ENCODE data around the gene PPRC1.
A peak's percentile ranks its signal among the peaks of the same experiment; 100 is the strongest.

PPRC1 gene

GRCh38 chr10:102113956-102114857, 18.6 kb upstream of the PPRC1 start:
- Histone ChIP-seq H3K4me3 (ENCODE audit: insufficient read depth, low read length, poor library complexity, severe bottlenecking) (peak overlapping the region; percentile 67), H3K36me3 (ENCODE audit: low read length) (no peaks in the 10 kb centered on the region), H2AFZ (ENCODE audit: low read depth, low read length, severe bottlenecking) (no peak overlapping the region), H3K27me3 (ENCODE audit: low read length) (no peaks in the 10 kb centered on the region), H4K20me1 (ENCODE audit: low read depth, low read length) (no peaks in the 10 kb centered on the region; the same call in 1 of the 2 replicates), H3K9me3 (ENCODE audit: insufficient read depth, low read length) (no peaks in the 10 kb centered on the region), H3K9me2 (replicated peaks; ENCODE audit: insufficient read depth, low read length) (no peaks in the 10 kb centered on the region), H3K9ac (ENCODE audit: low read length) (peak overlapping the region; percentile 77), H3F3A (ENCODE audit: insufficient read depth) (peaks cover 34% of the 10 kb centered on the region), H3K27ac (ENCODE audit: low read depth, low read length) (0 out of 2 replicates have a peak overlapping the region, but pooled peaks have one; percentile 12), H3K4me2 (ENCODE audit: low read depth, low read length, poor library complexity, severe bottlenecking) (peak overlapping the region; percentile 93), H3K79me2 (ENCODE audit: insufficient read depth, low read length) (peaks cover 62% of the 10 kb centered on the region)
- TF ChIP-seq CTCF (IDR thresholded peaks at IDR 0.05; ENCODE audit: insufficient read depth, low read length, poor library complexity, severe bottlenecking) (no peak), EZH2phosphoT487 (conservative IDR thresholded peaks at IDR 0.05; ENCODE audit: low read length) (no peak)

GRCh38 chr10:102114861-102115618, 17.8 kb upstream of the PPRC1 start:
- Histone ChIP-seq H4K20me1 (ENCODE audit: low read depth, low read length) (no peaks in the 10 kb centered on the region; the same call in 1 of the 2 replicates), H2AFZ (ENCODE audit: low read depth, low read length, severe bottlenecking) (no peak overlapping the region), H3K9ac (ENCODE audit: low read length) (peak overlapping the region; percentile 77), H3K36me3 (ENCODE audit: low read length) (no peaks in the 10 kb centered on the region), H3K4me2 (ENCODE audit: low read depth, low read length, poor library complexity, severe bottlenecking) (peak overlapping the region; percentile 55), H3K79me2 (ENCODE audit: insufficient read depth, low read length) (peaks cover 70% of the 10 kb centered on the region), H3K9me3 (ENCODE audit: insufficient read depth, low read length) (no peaks in the 10 kb centered on the region), H3K9me2 (replicated peaks; ENCODE audit: insufficient read depth, low read length) (no peaks in the 10 kb centered on the region), H3K27me3 (ENCODE audit: low read length) (no peaks in the 10 kb centered on the region), H3K4me3 (ENCODE audit: insufficient read depth, low read length, poor library complexity, severe bottlenecking) (peak overlapping the region; percentile 67), H3F3A (ENCODE audit: insufficient read depth) (peaks cover 39% of the 10 kb centered on the region), H3K27ac (ENCODE audit: low read depth, low read length) (peak overlapping the region; percentile 47)
- TF ChIP-seq CTCF (IDR thresholded peaks at IDR 0.05; ENCODE audit: insufficient read depth, low read length, poor library complexity, severe bottlenecking): no peak
- no peak for TF ChIP-seq EZH2phosphoT487 (conservative IDR thresholded peaks at IDR 0.05; ENCODE audit: low read length)

- peaks cover 39% of the 10 kb centered on the region for H3F3A ChIP-seq (ENCODE audit: insufficient read depth)
- H3K27ac ChIP-seq (ENCODE audit: low read depth, low read length): peak overlapping the region; percentile 47
- TF ChIP-seq EZH2phosphoT487 (conservative IDR thresholded peaks at IDR 0.05; ENCODE audit: low read length): no peak
- H3K27me3 ChIP-seq (ENCODE audit: low read length): no peaks in the 10 kb centered on the region
- peaks cover 70% of the 10 kb centered on the region for H3K79me2 ChIP-seq (ENCODE audit: insufficient read depth, low read length)
- peak overlapping the region; percentile 55 for H3K4me2 ChIP-seq (ENCODE audit: low read depth, low read length, poor library complexity, severe bottlenecking)
- H3K36me3 ChIP-seq (ENCODE audit: low read length): no peaks in the 10 kb centered on the region
- no peaks in the 10 kb centered on the region; the same call in 1 of the 2 replicates for H4K20me1 ChIP-seq (ENCODE audit: low read depth, low read length)
- peak overlapping the region; percentile 77 for H3K9ac ChIP-seq (ENCODE audit: low read length)
- no peaks in the 10 kb centered on the region for H3K9me3 ChIP-seq (ENCODE audit: insufficient read depth, low read length)
- H3K4me3 ChIP-seq (ENCODE audit: insufficient read depth, low read length, poor library complexity, severe bottlenecking): no peak overlapping the region
- H2AFZ ChIP-seq (ENCODE audit: low read depth, low read length, severe bottlenecking): no peak overlapping the region
- H3K9me2 ChIP-seq (replicated peaks; ENCODE audit: insufficient read depth, low read length): no peaks in the 10 kb centered on the region
Measured at GRCh38 chr10:102115775-102116174, 17.1 kb upstream of the PPRC1 start.
